ENCODE measurements around the gene CRYAB.

The CRYAB gene

GRCh38 chr11:111921541-111922230, 10.1 kb upstream of the CRYAB start:
- Mint-ChIP-seq H3K9me3 (no peaks in the 10 kb centered on the region), H3K27me3 (ENCODE audit: low read depth, poor library complexity) (peaks cover 14% of the 10 kb centered on the region), H3K4me1 (peaks cover 58% of the 10 kb centered on the region), H3K4me3 (no peak overlapping the region), H3K27ac (no peak overlapping the region), H3K36me3 (ENCODE audit: low read depth) (no peaks in the 10 kb centered on the region)
- no peak for DNase-seq
- TF ChIP-seq CTCF (IDR thresholded peaks at IDR 0.05): no peak

- no peak for DNase-seq
- Mint-ChIP-seq H3K9me3 (no peaks in the 10 kb centered on the region), H3K27me3 (ENCODE audit: low read depth, poor library complexity) (peaks cover 17% of the 10 kb centered on the region), H3K4me1 (peaks cover 51% of the 10 kb centered on the region), H3K4me3 (no peak overlapping the region), H3K36me3 (ENCODE audit: low read depth) (no peaks in the 10 kb centered on the region), H3K27ac (no peak overlapping the region)
- TF ChIP-seq CTCF (IDR thresholded peaks at IDR 0.05): no peak
These were observed 9.3 kb upstream of the CRYAB start for GRCh38 chr11:111920908-111921307.

- H3K9me3 Mint-ChIP-seq: no peaks in the 10 kb centered on the region
- H3K27ac Mint-ChIP-seq: no peak within 1 kb of the TSS
- no peaks in the 10 kb centered on the region for H3K36me3 Mint-ChIP-seq (ENCODE audit: low read depth)
- H3K27me3 Mint-ChIP-seq (ENCODE audit: low read depth, poor library complexity): peaks cover 24% of the 10 kb centered on the region
- H3K4me1 Mint-ChIP-seq: peaks cover 35% of the 10 kb centered on the region
- no peak for TF ChIP-seq CTCF (IDR thresholded peaks at IDR 0.05)
- DNase-seq: peak; percentile 57
- H3K4me3 Mint-ChIP-seq: no peak within 1 kb of the TSS
These were observed 7.1 kb upstream of the CRYAB start, which contains the start of gene C11orf52 for GRCh38 chr11:111918390-111919256. Gene C11orf52 (plus strand): TSS chr11:111918913. CDS start chr11:111918973, 60 bp downstream.

- Mint-ChIP-seq H3K4me3 (no peak overlapping the region), H3K27me3 (ENCODE audit: low read depth, poor library complexity) (peaks cover 24% of the 10 kb centered on the region), H3K4me1 (peaks cover 35% of the 10 kb centered on the region), H3K36me3 (ENCODE audit: low read depth) (no peaks in the 10 kb centered on the region), H3K27ac (no peak overlapping the region), H3K9me3 (no peaks in the 10 kb centered on the region)
- TF ChIP-seq CTCF (IDR thresholded peaks at IDR 0.05): no peak
- DNase-seq: no peak
These were observed 6.2 kb upstream of the CRYAB start for GRCh38 chr11:111917788-111918187.

GRCh38 chr11:111917312-111917711, 5.7 kb upstream of the CRYAB start:
- H3K9me3 Mint-ChIP-seq: no peaks in the 10 kb centered on the region
- TF ChIP-seq CTCF (IDR thresholded peaks at IDR 0.05): no peak
- H3K4me1 Mint-ChIP-seq: peaks cover 34% of the 10 kb centered on the region
- DNase-seq: no peak
- H3K36me3 Mint-ChIP-seq (ENCODE audit: low read depth): no peaks in the 10 kb centered on the region
- peaks cover 24% of the 10 kb centered on the region for H3K27me3 Mint-ChIP-seq (ENCODE audit: low read depth, poor library complexity)
- H3K27ac Mint-ChIP-seq: no peak overlapping the region
- H3K4me3 Mint-ChIP-seq: no peak overlapping the region

Measured in nephron progenitor cell (in vitro differentiated cells).